Activated CD4-positive, alpha-beta T cell treated with anti-CD3 and anti-CD28 coated beads for 48 hours (primary cell): ENCODE results near the gene NUDT4.
"Not testable (repeated sequence)": the region's sequence is repeated elsewhere in the genome, so short reads cannot be mapped to it uniquely, and the experiment has no call there.

ENCODE experiments used
- DNase-seq: peaks from one replicate; pipeline ENCODE4 v3.0.0-alpha.2; 2020

Gene NUDT4

DNA sequence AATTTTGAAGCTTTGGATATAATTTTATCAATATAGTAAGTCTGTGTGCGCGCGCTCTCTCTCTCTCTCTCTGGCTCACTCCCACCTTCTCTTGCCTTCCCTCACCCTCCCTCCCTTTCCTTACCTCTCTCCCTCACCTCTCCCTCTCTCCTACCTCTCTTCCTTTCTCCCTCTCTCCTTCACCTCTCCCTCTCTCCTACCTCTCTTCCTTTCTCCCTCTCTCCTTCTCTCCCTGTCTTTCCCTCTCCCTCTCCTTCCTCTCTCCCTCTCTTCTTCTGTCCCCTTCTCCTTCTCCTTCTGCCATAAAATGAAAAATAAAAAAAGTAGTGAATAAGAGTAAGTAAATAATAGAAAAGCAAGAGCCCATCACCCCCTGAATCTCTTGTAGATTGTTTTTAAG is 9.0 kb upstream of the NUDT4 start:
- no peak for DNase-seq

DNA sequence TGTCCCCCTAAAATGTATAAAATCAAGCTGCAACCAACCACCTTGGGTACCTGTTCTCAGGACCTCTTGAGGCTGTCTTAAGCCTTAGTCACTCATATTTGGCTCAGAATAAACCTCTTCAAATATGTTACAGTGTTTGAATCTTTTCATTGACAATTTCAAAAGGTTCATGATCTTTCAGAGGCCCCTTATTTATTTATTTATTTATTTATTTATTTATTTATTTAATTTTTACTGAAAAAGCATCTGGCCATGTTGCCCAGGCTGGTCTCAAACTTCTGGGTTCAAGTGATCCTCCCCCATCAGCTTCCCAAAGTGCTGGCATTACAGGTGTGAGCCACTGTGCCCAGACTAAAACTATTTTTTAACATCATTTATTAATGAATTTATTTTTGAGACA is 8.2 kb upstream of the NUDT4 start:
- DNase-seq = no peak

DNA sequence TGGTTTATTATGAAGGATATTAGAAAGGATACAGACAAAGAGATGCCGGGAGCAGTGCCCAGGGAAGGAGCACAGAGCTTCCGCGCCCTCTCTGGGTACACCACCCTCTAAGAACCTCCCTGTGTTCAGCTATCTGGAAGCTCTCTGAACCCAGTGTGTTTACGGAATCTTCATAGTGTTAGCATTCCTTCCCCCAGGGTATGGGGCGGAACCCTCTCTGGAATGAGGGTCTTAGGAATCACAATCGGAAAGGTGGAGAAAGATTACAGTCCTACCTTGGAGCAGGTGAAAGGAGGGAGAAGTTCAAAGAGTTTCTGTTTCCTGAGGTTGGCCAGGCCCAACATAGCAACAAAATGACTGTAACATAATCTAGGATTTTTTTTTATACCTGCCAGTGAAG is 6.8 kb upstream of the NUDT4 start:
- DNase-seq = no peak

DNA sequence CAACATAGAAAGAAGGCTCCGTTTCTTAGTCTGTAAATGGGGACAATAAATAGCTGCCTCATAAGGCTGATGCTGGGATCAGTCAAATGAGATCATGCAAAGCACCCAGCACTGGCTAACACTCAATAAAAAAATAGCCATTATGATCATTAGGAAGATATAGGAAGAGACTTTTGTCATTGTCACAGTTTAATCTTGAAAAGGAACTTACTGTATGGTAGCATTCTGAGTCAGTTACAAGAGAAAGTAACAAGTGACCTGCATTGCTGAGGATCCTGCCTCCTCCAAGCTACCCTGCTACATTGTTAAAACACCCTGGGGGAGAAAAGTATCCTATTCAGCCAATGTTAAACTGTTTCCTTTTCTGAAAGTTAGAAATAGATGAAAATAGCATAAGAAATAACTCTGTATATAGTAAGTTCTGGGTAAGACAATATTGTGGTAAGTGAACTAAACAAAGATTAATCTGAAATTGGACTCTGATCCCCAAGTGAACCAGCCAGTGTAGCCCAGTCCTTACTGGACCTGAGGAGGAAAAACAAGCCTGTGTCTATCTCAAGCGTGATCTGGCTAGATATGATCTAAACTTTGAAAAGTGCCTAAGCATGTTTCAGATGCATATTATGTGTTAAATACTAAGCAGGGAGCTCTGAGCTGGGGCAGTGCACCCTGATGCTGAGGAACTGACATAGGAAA is 3.6 kb upstream of the NUDT4 start:
- no peak for DNase-seq

DNA sequence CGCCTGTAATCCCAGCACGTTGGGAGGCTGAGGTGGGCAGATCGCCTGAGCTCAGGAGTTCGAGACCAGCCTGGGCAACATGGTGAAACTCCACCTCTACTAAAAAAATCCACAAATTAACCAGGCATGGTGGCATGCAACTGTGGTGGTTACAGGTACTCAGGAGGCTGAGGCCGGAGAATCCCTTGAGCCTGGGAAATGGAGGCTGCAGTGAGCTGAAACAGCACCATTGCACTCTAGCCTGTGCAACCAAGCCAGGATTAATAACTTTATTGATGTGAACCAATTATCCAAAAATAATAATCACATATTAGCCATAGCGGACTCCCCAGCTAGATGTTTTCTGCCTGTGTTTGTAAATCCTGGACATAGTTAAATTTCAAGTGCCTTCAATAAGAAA is 1.8 kb upstream of the NUDT4 start:
- DNase-seq = no peak

DNA sequence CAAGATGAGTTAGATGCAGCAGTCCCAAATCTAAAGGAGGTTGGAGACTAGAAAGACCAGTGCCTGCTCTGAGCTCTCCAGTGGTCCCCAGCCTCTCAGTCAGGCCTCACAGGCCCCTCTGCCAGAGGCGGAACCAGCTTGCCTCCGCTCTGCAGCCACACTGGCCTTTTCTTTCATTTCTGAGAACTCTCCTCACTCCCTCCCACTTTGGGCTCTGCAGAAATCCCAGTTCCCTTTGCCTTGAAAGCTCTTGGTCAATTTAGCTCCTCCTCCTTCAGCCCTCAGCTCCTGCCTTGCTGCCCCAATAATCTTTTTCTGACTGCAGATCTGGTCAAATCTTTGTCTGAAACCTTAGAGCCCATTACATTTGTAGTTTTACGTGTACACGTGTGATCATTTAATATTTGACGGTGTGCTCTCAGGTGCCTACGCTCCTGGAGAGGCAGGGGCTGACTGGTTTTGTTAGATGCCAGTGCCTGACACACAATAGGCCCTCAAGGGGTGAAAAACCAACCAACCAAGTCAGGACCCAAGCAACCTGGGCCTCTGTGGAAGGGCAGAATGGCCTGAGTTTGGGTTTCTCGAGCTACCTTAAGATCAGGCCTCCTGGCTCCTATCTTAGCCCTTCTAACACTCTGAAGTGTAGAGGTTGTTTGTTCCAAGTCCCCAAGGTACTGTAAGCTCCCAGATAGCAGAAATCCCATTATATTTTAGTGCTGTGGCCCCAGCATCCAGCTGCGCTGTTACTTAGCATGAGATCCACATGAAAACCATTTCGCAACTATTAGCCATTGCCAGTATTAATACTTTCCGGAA is 1.1 kb upstream of the NUDT4 start:
- DNase-seq = no peak

DNA sequence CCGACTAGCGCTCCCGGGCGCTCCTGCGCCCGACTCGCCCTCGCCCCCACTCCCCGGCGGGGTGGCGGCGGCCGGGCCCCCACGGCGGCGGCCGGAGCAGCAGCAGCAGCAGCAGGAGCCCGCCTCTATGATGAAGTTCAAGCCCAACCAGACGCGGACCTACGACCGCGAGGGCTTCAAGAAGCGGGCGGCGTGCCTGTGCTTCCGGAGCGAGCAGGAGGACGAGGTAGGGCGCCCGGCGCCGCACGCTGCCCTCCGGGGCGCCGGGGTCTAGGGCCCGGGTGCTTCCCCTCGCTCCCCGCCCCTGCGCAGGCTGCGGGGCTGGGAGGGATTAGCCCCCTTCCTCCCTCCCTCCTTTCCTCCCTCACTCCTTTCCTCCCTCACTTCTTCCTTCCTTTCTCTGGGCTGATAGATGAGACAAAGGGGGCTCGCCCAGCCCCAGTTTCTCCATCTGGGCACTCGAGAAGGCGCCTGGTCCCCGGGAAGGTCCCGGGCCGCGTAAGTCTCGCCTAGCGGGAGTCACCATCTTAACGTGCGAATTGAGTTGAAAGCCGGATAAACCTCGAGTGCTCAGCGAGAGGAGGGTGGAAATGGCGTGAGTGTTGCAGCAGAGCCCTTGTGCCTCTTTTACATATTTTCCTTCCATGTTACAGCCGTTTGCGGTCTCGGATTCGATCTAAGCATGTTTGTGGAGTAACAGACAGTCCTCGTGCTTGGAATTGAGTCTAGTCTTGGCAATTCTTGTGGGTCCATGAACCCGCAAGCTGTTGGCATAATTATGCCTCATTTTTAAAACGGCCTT is 672 bp downstream of the NUDT4 start:
- peak; percentile 72 for DNase-seq

DNA sequence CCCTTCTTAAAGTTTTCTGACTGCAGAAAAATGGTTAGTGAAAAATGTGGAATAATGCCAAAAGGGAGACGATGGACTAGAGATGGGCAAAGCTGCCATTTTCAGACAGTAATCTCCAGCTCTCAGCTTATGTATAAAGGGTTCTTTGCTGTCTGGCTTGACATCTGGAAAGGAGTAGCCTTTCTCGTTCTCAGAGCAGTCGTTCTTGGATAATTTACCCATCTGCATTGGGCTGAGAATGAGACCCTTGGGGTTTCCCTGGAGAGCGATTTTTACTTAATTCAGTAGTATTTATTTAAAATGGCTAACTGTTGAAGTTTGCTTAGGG is 1.2 kb downstream of the NUDT4 start:
- no peak for DNase-seq

DNA sequence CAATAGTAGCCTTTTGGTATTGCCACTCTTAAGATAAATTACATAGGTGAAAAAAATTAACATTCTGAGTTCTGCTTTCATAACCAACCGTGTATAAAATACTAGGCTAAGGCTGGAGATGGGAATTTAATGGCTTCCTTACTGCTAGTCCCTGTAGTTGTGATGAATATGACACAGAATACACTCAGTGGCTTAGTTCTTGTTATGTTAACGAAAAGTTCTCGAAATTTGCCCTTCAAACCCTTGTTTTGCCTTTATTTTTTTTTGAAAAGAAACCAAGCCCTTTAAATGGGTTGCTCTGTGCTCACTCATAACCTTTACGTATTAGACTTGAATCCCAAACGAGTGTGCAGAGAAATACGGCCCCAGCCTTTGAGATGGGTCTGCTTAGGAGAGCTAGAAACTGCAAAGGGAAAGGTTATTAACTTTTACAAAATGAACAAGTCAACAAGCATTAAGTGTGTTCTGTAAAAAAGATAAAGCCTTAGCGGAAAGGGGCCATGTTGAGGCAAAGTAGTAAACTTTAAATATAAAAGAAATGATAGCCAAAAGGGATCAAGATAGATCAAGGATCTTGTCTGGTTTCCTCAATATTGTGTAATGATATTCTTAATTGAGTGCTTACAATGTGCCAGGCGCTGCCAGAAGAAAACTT is 1.7 kb downstream of the NUDT4 start:
- DNase-seq = no peak

DNA sequence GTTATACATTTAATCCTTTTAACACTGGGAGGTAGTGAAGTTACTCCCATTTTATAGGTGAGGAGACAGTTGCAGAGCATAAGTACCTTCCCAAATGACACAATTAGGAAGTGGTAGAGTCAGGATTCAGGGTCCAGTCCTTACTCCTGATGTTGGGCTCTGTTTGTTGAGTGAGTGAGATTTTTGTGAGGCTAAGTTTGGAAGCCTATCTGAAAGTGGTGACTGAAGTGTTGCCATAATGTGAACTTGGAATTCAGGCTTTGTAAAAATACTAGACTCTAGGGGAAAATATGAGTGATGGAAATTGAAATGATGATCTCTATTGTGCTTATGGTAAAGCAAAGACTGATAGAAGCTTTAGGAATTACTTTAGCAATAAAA is 2.2 kb downstream of the NUDT4 start:
- DNase-seq = no peak

DNA sequence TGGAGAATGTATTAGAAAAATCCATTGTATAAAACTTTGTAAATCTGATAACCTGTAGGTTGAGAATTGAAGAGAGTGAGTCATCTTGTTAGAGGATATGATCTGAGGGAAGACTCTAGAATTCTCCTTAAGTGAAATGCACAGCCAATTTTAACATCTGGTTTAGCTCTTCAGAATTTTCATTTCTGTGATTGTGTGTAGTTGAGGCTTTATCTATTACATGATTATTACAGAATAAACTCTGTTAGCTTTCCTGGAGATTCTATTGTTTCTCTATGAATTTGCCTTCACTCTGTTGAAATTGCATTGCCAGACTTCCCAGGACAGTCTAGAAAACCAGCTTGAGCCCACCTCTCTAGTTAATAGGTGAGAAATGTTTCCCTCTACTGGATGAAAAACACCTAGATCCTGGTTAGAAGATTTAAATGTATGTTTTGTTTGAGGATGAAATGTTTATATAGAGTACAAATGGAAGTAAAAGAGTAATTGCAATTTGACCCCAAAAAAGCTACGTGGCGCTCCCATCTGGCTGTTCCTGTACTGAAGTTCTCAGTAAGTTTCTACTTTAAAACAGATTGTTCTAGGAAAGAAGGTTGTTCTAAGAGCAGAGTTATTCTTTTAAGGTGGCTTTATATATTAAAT is 2.9 kb downstream of the NUDT4 start:
- no peak for DNase-seq

DNA sequence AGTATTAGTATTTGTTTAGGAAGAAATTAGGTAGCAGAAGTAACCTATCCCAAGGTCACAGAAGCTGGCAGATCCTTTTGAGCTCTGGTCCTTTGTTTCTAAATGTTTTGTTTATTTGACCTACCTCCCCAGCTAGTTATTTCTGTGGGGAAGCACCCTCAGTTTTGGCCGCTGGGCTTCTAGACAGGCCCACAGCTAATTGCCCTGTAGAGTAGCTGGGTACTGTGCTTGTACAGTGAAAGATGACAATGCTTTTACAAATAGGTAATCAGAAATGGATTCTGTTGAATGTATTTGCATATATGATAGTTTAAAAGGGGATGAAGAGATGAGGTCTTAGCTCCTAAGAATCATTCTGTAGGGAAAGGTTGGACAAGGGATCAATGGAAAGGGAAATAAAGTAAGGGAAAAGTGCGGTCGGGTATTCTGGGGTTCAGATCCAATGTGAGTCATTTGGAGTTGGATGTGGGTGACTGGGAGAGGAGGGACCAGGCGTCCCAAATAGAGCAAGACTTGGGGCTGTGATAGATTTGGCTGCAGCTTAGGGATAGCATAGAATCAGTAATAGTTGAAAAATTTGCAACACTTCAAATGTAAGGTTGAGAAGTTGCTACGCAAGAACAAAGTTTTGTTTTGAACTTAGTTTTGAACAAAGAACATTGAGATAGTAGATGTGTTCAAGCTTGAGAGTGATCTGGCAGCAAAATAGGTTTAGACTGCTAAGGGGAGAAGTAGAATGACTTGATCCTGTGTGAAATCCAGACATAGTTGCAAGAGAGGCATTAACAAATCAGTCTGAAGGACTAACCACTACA is 3.6 kb downstream of the NUDT4 start:
- no peak for DNase-seq

DNA sequence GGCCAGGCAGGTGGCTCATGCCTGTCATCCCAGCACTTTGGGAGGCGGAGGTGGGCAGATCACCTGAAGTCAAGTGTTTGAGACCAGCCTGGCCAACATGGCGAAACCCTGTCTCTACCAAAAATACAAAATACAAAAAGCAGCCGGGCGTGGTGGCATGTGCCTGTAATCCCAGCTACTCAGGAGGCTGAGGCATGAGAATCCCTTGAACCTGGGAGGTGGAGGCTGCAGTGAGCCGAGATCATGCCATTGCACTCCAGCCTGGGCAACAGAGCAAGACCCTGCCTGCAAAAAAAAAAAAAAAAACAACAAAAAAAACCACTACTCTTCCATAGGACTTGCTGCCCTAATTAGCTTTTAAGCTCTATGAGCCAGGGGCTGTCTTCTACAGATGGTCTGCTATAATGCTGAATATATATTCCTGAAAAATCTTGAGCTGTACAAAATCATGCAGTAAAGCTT is 4.3 kb downstream of the NUDT4 start:
- not testable (repeated sequence) for DNase-seq

DNA sequence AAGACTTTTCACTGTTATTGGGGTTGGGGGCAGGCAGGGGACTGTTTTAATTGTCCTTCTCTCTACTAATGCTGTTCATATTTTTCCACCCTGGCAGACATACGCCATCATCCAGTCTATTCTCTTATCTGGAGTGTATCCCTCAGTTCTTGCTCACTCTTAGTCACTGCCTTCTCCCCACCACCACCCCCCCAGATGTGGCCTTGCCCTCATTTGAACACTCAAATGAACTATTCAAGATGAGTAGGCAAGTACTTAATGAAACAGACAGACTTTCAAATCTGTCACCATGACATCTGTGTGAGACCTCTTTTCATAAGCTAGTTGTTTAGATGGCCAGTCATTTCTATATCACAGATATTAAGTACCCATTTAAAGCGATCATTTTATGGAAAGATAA is 10.1 kb downstream of the NUDT4 start:
- peak; percentile 81 for DNase-seq

DNA sequence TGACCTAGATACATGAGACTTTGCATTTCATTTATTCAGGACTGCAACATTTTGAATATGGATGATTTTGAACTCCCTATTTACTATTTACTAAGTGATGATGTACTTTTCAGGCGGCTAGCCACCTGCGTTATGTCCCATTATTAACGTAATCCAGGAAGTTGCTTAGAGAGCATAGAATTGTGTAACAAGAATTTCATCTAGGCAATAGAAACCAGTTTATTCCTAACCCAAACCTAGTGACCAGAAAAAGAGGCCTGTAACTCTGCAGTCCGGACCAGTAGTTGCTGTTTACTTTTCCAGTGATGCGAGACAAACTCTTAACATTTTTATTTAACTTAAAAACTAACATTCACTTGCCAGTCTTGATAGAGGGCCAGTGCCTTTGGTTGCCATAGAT is 12.3 kb downstream of the NUDT4 start:
- no peak for DNase-seq

DNA sequence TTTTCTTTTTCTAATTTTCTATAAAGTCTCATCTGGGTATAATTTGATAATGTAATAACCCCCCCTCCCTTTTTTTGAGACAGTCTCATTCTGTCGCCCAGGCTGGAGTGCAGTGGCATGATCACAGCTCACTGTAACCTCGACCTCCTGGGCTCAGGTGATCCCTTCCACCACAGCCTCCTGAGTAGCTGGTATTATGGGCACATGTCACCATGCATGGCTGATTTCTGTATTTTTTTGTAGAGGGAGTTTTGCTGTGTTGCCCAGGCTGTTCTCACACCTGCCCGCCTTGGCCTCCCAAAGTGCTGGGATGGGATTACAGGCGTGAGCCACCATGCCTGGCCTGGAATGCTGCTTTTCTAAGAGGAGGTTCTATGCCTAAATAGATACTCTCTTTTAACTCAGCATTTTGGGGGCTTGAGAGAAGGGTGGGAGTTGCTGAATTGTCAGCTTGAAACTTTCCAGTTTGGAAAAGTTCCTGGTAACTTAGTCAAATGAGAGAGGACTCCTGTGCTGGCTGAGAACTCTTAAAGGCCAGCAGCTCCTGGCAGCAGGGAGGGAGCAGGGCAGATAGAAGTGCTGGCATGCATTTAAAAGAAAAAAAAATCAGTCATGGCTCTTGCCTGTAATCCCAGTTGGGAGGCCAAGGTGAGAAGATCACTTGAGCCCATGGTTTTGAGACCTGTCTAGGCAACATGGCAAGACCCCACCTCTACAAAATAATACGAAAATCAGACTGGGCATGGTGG is 13.0 kb downstream of the NUDT4 start:
- no peak for DNase-seq

DNA sequence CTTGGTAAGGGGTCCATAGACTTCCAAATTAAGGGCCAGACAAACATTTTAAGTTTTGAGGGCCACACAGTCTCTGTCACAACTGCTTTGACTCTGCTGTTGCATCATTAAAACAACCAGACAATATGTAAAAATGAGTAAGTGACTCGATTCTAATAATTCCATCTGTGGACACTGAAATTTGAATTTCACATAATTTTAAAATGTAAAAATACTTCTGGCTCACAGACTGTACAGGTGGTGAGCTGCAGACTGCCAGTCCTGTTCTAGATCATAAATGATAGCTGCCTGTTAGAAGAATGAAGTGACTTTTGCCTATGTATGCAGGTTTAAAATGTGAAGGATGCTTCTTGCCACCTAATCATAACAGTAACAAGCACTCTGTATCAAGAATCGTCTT is 15.7 kb downstream of the NUDT4 start:
- DNase-seq = no peak

DNA sequence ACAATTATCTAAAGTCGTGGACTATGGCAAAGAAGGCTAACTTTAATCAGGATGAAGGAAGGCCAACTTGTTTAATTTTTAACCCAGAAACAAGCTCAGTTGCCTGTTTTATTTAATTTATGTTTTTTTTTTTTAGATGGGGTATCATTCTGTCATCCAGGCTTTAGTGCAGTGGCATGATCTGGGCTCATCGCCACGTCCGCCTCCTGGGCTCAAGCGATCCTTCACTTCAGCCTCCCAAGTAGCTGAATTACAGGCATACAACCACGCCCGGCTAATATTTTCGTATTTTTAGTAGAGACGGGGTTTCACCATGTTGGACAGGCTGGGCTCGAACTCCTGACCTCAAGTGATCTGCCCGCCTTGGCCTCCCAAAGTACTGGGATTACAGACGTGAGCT is 19.7 kb downstream of the NUDT4 start:
- no peak for DNase-seq

DNA sequence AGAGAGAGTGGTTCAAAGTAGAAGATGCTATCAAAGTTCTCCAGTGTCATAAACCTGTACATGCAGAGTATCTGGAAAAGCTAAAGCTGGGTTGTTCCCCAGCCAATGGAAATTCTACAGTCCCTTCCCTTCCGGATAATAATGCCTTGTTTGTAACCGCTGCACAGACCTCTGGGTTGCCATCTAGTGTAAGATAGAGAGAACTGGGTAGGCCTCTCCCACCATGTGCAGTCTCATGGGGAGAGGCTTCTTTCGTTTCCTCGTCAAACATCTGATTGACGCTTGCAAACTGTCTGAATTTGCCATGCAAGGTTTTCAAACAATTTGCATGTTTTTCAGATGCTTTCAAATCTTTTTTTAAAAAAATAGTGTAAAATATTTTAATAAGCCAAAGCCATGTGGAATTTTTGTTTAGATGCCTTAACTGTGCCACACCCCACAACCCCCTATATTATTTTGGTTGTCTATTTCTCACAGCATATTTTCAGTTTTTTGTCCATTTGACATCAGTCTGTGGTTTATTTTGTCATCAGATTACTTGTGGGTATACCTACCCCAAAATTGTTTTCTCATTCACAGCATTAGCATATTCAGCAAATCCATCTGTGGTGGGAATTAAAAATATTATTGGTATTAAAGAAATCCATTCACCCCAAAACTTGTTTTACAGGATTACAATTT is 21.6 kb downstream of the NUDT4 start:
- DNase-seq = not testable (repeated sequence)
